AG09309 (cell line): Measurements from ENCODE around the gene RHOBTB3.

Experiments
- DNase-seq: peaks from one replicate; pipeline ENCODE4 v3.0.0-alpha.2; 2010; ENCODE audit warnings: low read depth
- H3K4me3 ChIP-seq: 2 replicates; pipeline ENCODE4 v1.5.1; 2011; ENCODE audit warnings: mild to moderate bottlenecking, low read depth, low read length, moderate library complexity; ENCODE audit not compliant: control insufficient read depth
- TF ChIP-seq, protein P1 (sequence below): IDR thresholded peaks from 2 replicates; pipeline ENCODE4 v1.5.1; 2011; ENCODE audit warnings: mild to moderate bottlenecking, low read depth, low read length, inconsistent platforms; ENCODE audit not compliant: insufficient read depth, control insufficient read depth; ENCODE audit errors: missing control alignments

Gene RHOBTB3

DNA sequence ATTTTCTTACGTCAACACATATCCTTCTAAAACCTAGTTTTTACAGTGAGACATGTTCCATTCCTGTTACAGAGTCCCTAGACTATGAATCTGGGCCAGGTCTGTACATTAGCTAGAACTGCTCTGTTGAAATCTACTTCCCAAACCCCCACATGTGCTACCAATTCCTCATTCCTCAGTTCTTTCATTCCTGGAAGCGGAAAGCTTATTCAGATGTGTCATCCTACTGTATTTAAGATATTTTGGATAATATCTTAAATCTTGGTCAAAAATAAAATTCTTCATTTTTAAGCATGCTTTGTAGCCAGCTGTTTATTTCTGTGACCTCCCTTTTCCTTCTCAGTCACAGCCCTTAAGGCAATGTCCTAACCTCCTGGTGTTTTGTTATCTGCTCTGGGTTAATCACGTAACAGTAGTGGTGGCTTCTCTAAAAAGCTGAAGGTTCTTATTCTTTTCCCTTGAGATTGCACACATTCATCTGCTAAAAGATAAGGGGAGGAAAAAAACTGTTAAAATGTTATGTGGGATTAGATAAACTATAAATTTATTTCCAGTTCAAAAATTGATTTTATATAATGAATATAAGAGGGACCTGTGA, 55.8 kb downstream of the RHOBTB3 start:
- TF ChIP-seq, protein P1, sequence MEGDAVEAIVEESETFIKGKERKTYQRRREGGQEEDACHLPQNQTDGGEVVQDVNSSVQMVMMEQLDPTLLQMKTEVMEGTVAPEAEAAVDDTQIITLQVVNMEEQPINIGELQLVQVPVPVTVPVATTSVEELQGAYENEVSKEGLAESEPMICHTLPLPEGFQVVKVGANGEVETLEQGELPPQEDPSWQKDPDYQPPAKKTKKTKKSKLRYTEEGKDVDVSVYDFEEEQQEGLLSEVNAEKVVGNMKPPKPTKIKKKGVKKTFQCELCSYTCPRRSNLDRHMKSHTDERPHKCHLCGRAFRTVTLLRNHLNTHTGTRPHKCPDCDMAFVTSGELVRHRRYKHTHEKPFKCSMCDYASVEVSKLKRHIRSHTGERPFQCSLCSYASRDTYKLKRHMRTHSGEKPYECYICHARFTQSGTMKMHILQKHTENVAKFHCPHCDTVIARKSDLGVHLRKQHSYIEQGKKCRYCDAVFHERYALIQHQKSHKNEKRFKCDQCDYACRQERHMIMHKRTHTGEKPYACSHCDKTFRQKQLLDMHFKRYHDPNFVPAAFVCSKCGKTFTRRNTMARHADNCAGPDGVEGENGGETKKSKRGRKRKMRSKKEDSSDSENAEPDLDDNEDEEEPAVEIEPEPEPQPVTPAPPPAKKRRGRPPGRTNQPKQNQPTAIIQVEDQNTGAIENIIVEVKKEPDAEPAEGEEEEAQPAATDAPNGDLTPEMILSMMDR: no peak
- no peak for DNase-seq
- H3K4me3 ChIP-seq: no peak overlapping the region

DNA sequence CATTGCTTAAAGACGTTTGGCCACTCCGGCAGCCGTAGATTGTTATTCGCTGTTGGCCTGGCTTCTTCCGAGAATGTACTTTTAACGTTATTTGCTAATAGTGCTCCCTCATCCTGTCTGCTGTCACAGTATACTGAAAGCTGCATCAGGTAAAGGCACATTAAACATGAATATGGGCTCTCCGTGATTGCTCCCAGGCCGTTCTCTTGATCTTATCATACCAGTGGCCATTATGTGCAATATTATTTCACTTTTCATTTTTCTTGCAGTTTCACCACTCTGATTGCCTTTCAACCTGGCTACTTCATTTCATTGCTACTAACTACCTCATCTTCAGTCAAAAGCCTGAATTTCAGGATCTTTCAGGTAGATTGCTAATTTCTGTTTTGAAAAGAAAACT, 57.4 kb downstream of the RHOBTB3 start:
- no peak overlapping the region for H3K4me3 ChIP-seq
- TF ChIP-seq, protein P1: no peak
- no peak for DNase-seq

DNA sequence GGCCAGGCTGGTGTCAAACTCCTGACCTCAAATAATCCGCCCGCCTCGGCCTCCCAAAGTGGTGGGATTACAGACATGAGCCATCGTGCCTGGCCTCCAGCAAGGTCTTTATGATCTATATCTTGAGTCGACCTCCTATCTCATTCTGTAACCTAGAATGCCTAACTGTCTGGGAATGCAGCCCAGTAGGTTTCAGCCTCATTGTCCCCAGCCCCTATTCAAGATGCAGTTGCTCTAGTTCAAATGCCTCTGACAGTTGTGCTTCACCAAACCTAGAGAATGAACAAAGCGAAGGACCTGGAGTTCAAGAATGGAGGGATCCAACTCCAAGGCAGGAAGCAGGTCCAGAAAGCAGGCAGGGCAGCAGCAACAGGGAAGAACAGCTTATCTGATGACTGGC, 60.6 kb downstream of the RHOBTB3 start:
- TF ChIP-seq, protein P1: no peak
- DNase-seq: no peak
- no peak overlapping the region for H3K4me3 ChIP-seq

DNA sequence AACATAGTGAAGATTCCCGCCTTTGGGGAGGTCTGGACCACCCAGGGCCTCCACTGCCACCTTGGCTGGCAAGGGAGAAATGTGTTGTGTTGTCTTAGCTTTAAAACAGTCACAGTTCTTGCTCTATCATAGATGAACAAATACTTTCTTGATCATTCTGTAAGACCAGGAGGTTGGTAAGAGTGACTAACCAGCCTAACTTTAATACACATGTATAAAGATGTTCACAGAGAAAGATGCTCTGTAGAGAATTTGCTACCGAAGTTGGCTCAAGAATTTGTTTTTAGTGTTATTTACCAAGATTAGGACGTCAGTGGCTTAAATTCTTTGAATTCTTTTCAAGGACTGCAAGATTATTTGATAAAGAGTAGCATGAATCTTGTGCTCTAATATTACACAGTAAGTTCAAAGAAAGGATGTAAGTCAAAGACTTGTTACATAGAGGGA, 63.0 kb downstream of the RHOBTB3 start:
- no peak overlapping the region for H3K4me3 ChIP-seq
- TF ChIP-seq, protein P1: no peak
- no peak for DNase-seq

DNA sequence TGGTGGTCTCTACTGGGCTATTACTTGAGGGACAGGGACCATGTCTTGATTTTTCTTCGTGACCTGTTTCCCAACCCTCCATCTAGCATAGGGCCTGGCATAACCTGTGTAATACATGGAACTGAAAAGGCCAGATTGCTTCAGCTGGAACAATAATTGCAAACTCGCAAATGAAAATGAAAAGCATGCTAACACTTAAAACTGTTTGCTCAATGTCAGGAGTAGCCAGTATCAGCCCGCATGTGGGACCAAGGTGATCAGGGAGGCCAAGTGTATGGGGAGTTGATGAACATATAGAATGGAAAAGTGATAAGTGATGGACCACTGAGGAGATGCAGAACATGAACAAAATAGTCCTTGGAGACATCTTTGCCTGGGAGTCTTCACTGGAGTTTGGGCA, 66.2 kb downstream of the RHOBTB3 start:
- TF ChIP-seq, protein P1: no peak
- H3K4me3 ChIP-seq: no peak overlapping the region

DNA sequence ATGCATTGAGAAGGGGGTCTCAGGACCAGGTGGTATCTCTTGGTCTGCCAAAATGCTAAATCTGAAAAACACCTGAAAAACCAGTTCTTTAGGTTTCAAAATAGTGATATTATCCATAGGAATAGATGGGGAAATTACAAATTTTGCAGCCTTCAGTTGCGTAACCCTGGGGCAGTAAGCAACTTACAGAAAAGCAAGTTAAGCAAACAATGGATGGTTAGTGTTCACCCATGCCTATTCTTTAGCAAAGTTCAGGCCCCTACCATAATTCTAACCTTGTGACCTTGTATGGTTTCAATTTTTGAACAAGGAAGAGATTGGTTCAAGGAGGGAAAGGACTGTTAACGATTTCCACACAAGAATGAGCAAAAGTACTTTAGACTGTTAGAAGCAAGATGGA, 66.9 kb downstream of the RHOBTB3 start:
- no peak for DNase-seq
- TF ChIP-seq, protein P1: no peak
- no peak overlapping the region for H3K4me3 ChIP-seq

More for the DNA sequence above, 66.2 kb downstream of the RHOBTB3 start:
- DNase-seq: no peak
